OCI-LY1 (cell line): ENCODE measurements around the gene IDUA.

Experiments
- H2AFZ ChIP-seq: fragments of 200-600 bp; sonication (generic), shearing (Covaris generic); 2 replicates; pipeline ENCODE4 v1.6.0; 2014; ENCODE audit warnings: antibody characterized with exemption, mild to moderate bottlenecking, low read length
- H3F3A ChIP-seq: fragments of 200-600 bp; sonication (generic), shearing (Covaris generic); 2 replicates; pipeline ENCODE4 v1.6.0; 2014; ENCODE audit warnings: mild to moderate bottlenecking, antibody characterized with exemption, low read length, moderate library complexity; ENCODE audit not compliant: insufficient read depth
- H3K27ac ChIP-seq: fragments of 200-600 bp; sonication (generic); 2 replicates; pipeline ENCODE4 v1.5.1; 2014; ENCODE audit warnings: low read length, mixed run types, mild to moderate bottlenecking, low read depth; ENCODE audit not compliant: poor library complexity, severe bottlenecking
- H3K27me3 ChIP-seq: fragments of 200-600 bp; sonication (generic); 2 replicates; pipeline ENCODE4 v1.6.0; 2014; ENCODE audit warnings: antibody characterized with exemption, mild to moderate bottlenecking, low read length, moderate library complexity; ENCODE audit not compliant: insufficient read depth
- H3K36me3 ChIP-seq: fragments of 200-600 bp; sonication (generic); 2 replicates; pipeline ENCODE4 v1.6.1; 2014; ENCODE audit warnings: mild to moderate bottlenecking, antibody characterized with exemption, low read length, moderate library complexity, mixed read lengths; ENCODE audit not compliant: insufficient read depth
- H3K4me1 ChIP-seq: fragments of 200-600 bp; sonication (generic); 2 replicates; pipeline ENCODE4 v1.5.1; 2014; ENCODE audit warnings: mild to moderate bottlenecking, low read length, moderate library complexity; ENCODE audit not compliant: insufficient read depth, severe bottlenecking
- H3K4me2 ChIP-seq: fragments of 200-600 bp; sonication (generic), shearing (Covaris generic); 2 replicates; pipeline ENCODE4 v1.6.1; 2014; ENCODE audit warnings: low read length
- H3K4me3 ChIP-seq: fragments of 200-600 bp; sonication (generic); 2 replicates; pipeline ENCODE4 v1.5.1; 2014; ENCODE audit warnings: low read length, low read depth, mild to moderate bottlenecking, mixed read lengths; ENCODE audit not compliant: poor library complexity, severe bottlenecking
- H3K79me2 ChIP-seq: fragments of 200-600 bp; shearing (Covaris generic); 2 replicates; pipeline ENCODE4 v1.6.1; 2016; ENCODE audit warnings: mixed run types, low read length, mixed read lengths; ENCODE audit not compliant: insufficient read depth
- H3K9ac ChIP-seq: fragments of 200-600 bp; sonication (generic), shearing (Covaris generic); 2 replicates; pipeline ENCODE4 v1.6.1; 2014; ENCODE audit warnings: mild to moderate bottlenecking, low read length, mixed read lengths
- H3K9me2 ChIP-seq: fragments of 200-600 bp; sonication (generic), shearing (Covaris generic); 2 replicates; pipeline ENCODE4 v1.6.1; 2014; ENCODE audit warnings: low read depth, mild to moderate bottlenecking, low read length, mixed read lengths
- H3K9me3 ChIP-seq: fragments of 200-600 bp; shearing (Covaris generic); 2 replicates; pipeline ENCODE4 v1.6.1; 2014; ENCODE audit warnings: low read length, mixed read lengths
- H4K20me1 ChIP-seq: fragments of 200-600 bp; sonication (generic), shearing (Covaris generic); 2 replicates; pipeline ENCODE4 v1.6.0; 2016; ENCODE audit warnings: mild to moderate bottlenecking, low read length; ENCODE audit not compliant: insufficient read depth
- CTCF ChIP-seq: fragments of 200-600 bp; sonication (generic), shearing (Covaris generic); IDR thresholded peaks from 2 replicates; pipeline ENCODE4 v1.5.1; 2017; ENCODE audit warnings: mild to moderate bottlenecking, antibody characterized with exemption, low read length, moderate library complexity, mixed read lengths
- EZH2 ChIP-seq: fragments of 200-600 bp; sonication (generic), shearing (Covaris generic); IDR thresholded peaks from 2 replicates; pipeline ENCODE4 v1.8.0; 2017; ENCODE audit warnings: borderline replicate concordance, mixed run types, mild to moderate bottlenecking, antibody characterized with exemption, low read length, moderate library complexity, mixed read lengths

Gene IDUA

DNA sequence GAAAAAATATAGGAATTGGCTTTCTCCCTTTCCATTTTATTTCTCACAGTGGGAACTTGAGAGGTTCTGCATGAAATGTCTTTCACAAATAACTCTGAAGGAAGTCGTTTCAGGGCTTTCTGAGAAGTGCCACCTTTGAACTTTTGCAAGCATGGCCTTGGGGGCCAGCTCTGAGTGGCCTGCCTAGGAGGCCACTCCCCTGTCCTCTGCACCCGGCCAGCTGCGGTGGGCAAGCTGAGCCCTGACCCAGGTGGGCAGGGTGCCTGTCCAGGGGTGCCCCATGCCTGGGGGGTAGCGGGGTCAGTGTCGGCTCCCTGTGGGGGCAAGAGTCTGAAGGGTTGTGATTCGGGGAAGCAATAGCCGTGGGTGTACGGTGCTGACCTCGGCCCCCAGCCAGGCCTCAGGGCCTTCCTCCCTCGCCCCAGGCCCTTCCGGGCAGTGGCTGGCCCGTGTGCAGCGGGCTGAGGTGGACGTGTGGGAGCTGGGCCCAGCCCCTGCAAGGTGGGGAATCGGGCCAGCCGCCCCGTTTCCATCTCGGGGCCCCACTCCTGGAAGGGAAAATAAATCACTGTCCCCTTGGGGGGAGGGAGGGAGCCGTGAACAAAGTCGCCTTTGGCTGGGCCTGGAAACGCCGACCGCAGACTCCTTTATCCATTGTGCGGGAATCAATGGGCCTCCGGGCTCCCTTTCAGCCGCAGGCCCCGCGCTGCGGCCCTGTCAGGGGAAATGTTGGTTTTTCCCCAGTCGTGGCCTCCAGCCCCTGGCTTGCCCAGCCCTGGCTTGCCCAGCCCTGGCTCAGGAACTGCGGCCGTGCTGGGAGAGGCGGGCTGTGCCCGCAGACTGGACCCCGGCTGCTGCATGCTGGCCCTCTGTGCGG lies 27.7 kb downstream of the IDUA start:
- Histone ChIP-seq H2AFZ (no peak overlapping the region), H3K9ac (no peak overlapping the region), H3K36me3 (no peaks in the 10 kb centered on the region), H3K9me3 (no peaks in the 10 kb centered on the region), H3K9me2 (no peaks in the 10 kb centered on the region), H3K27ac (no peak overlapping the region), H3K4me2 (no peak overlapping the region), H3K4me3 (no peak overlapping the region), H3K79me2 (no peaks in the 10 kb centered on the region), H3F3A (no peaks in the 10 kb centered on the region), H3K27me3 (no peaks in the 10 kb centered on the region), H3K4me1 (peaks cover 6% of the 10 kb centered on the region), H4K20me1 (no peaks in the 10 kb centered on the region)
- no peak for TF ChIP-seq CTCF
- TF ChIP-seq EZH2 = no peak

DNA sequence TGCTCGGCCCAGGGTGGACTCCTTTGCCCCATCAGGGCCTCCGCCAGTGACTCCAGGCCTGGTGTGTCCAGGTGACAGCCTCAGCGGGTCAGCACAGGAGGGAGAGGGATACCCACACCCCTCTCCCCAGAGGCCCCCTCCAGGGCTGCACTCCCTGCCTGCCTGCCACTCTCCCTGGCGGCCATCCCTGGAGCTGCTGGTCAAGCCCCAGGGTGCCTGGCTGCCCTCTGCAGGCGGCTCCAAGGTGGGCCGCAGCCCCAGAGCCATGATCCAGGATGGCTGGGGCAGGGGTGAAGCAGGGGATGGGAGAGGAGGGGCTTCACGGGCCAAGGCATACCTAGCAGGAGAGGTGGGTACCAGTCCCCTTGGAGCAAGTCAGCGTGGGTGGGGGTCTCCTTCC lies 28.3 kb downstream of the IDUA start:
- Histone ChIP-seq H3K4me1 (peaks cover 2% of the 10 kb centered on the region), H3K4me2 (no peak overlapping the region), H3K27ac (no peak overlapping the region), H3K27me3 (no peaks in the 10 kb centered on the region), H3K4me3 (no peak overlapping the region), H3K9ac (no peak overlapping the region), H2AFZ (no peak overlapping the region), H3K79me2 (no peaks in the 10 kb centered on the region), H4K20me1 (no peaks in the 10 kb centered on the region), H3K36me3 (no peaks in the 10 kb centered on the region), H3K9me2 (no peaks in the 10 kb centered on the region), H3F3A (no peaks in the 10 kb centered on the region), H3K9me3 (no peaks in the 10 kb centered on the region)
- no peak for TF ChIP-seq CTCF

DNA sequence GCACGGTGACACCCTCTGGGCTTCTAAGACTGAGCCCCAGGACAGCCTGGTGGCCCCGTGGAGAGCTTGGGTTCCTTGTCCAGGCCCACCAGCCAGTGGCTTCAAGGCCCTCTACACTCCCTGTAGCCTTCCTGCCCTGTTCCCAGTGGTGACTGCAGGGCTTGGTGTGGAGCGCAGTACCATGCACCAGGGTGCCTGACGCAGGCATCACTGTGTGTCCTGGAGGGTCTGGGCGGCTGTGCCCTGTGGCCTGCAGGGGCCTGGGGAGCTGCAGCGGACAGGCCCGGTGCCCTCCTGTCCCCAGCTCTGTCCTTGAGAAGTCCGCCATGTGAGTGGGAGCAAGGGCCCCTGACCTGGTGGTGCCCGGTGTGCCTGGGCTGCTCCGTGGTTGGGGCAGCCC lies 28.9 kb downstream of the IDUA start:
- Histone ChIP-seq H3K9ac (no peak overlapping the region), H3F3A (no peaks in the 10 kb centered on the region), H3K36me3 (no peaks in the 10 kb centered on the region), H3K9me2 (no peaks in the 10 kb centered on the region), H3K4me1 (no peaks in the 10 kb centered on the region), H3K9me3 (no peaks in the 10 kb centered on the region), H3K4me3 (no peak overlapping the region), H3K4me2 (no peak overlapping the region), H3K27ac (no peak overlapping the region), H4K20me1 (no peaks in the 10 kb centered on the region), H3K27me3 (no peaks in the 10 kb centered on the region), H3K79me2 (no peaks in the 10 kb centered on the region), H2AFZ (no peak overlapping the region)
- TF ChIP-seq EZH2 = no peak
- no peak for TF ChIP-seq CTCF
